K562 (cell line): Measurements from ENCODE around the gene TUT4. TPM values are rescaled to one million over a fixed set of nuclear protein-coding genes. Genes with fewer than 3 reads are reported as not detected.
A peak's percentile ranks its signal among the peaks of the same experiment; 100 is the strongest.

Experiments
- ATAC-seq: fragments of 200-7000 bp; cut with Tn5 transposase; 3 replicates; pipeline ENCODE4 v1.9.1; 2020; ENCODE audit warnings: moderate library complexity
- BruUV-seq: library from RNA; stranded (reverse); fragments of 400-500 nt; replicated peaks from 2 replicates; lab custom pipeline; 2021; lab: Mats Ljungman, UMichigan
- CTCF ChIA-PET: fragments of 300-600 bp; formaldehyde crosslinking; extraction: SDS; loops from one replicate; lab custom pipeline; 2021; ENCODE audit warnings: low intra/inter-chr PET ratio; lab: Yijun Ruan, JAX
- POLR2A ChIA-PET: fragments of 300-600, 350-650 bp; sonication (Branson Sonifier 250); formaldehyde crosslinking; extraction: SDS; loops from one replicate; lab custom pipeline; 2021; ENCODE audit warnings: antibody characterized with exemption, inconsistent platforms; lab: Yijun Ruan, JAX
- DNase-seq, 4 experiments: peaks; one replicate each; pipeline versions ENCODE4 v3.0.0 to v3.0.0-alpha.2; 2011 to 2018; ENCODE audit warnings: low spot score in 3 of 4, mixed read lengths in 3 of 4; ENCODE audit errors: extremely low read depth in 1 of 4
- FAIRE-seq: peaks from 2 replicates; lab custom pipeline; 2011; peaks lifted over from hg19 to GRCh38; lab: Jason Lieb, UNC
- H2AFZ ChIP-seq: 2 replicates; pipeline ENCODE4 v1.6.0; 2011; ENCODE audit warnings: low read depth, low read length, control low read depth, inconsistent platforms
- H3K27ac ChIP-seq: fragments of 200-600 bp; 3 replicates; pipeline ENCODE4 v1.8.0; 2011; ENCODE audit warnings: low read depth, mild to moderate bottlenecking, control low read depth, inconsistent platforms, low read length, moderate library complexity, mixed read lengths; ENCODE audit errors: extremely low read depth
- H3K27me3 ChIP-seq, 2 experiments: fragments of 300-600 bp in 1 of 2; 2 replicates in 1 of 2; 3 replicates in 1 of 2; pipeline versions ENCODE4 v1.6.0 to v1.8.0; 2011; ENCODE audit warnings: inconsistent platforms in 2 of 2, low read length in 2 of 2, mild to moderate bottlenecking in 1 of 2, mixed read lengths in 1 of 2, moderate library complexity in 1 of 2; ENCODE audit not compliant: control insufficient read depth in 2 of 2, insufficient read depth in 2 of 2
- H3K36me3 ChIP-seq: fragments of 300-600 bp; 3 replicates; pipeline ENCODE4 v1.8.0; 2011; ENCODE audit warnings: mild to moderate bottlenecking, low read length, inconsistent platforms; ENCODE audit not compliant: control insufficient read depth, insufficient read depth
- H3K4me1 ChIP-seq, 2 experiments: fragments of 200-600 bp in 1 of 2; replicated peaks in 1 of 2; 2 replicates in 1 of 2; 3 replicates in 1 of 2; pipeline versions ENCODE4 v1.5.1 to v1.8.0; 2011; ENCODE audit warnings: inconsistent platforms in 2 of 2, low read length in 2 of 2, mild to moderate bottlenecking in 1 of 2, mixed read lengths in 1 of 2, moderate library complexity in 1 of 2; ENCODE audit not compliant: control insufficient read depth in 2 of 2, insufficient read depth in 2 of 2
- H3K4me2 ChIP-seq: 2 replicates; pipeline ENCODE4 v1.6.1; 2011; ENCODE audit warnings: low read length, control low read depth, inconsistent platforms, mixed read lengths; ENCODE audit not compliant: insufficient read depth
- H3K4me3 ChIP-seq: fragments of 200-600 bp; sonication (generic), shearing (Covaris generic); 2 replicates; pipeline ENCODE4 v1.5.1; 2016; ENCODE audit warnings: control low read depth, inconsistent platforms
- H3K79me2 ChIP-seq: fragments of 200-600 bp; 3 replicates; pipeline ENCODE4 v1.8.0; 2011; ENCODE audit warnings: low read length, inconsistent platforms; ENCODE audit not compliant: control insufficient read depth, insufficient read depth
- H3K9ac ChIP-seq, 2 experiments: 2 replicates each; pipeline versions ENCODE4 v1.6.0 to v1.6.1; 2011; ENCODE audit warnings: low read depth in 2 of 2, low read length in 2 of 2, control low read depth in 1 of 2, inconsistent platforms in 1 of 2, mild to moderate bottlenecking in 1 of 2, mixed read lengths in 1 of 2; ENCODE audit not compliant: insufficient read depth in 1 of 2
- H3K9me1 ChIP-seq: one replicate; pipeline ENCODE4 v1.6.0; 2011; ENCODE audit warnings: inconsistent platforms, mild to moderate bottlenecking, low read length, moderate library complexity; ENCODE audit not compliant: control insufficient read depth, insufficient read depth
- H3K9me3 ChIP-seq: replicated peaks from 2 replicates; pipeline ENCODE4 v1.5.1; 2011; ENCODE audit warnings: low read depth, low read length, inconsistent platforms; ENCODE audit not compliant: control insufficient read depth, insufficient read depth
- H4K20me1 ChIP-seq: replicated peaks from 2 replicates; pipeline ENCODE4 v1.6.1; 2011; ENCODE audit warnings: low read length, inconsistent platforms, mixed read lengths; ENCODE audit not compliant: control insufficient read depth, insufficient read depth
- CBX1 ChIP-seq: sonication (generic); IDR thresholded peaks from 2 replicates; pipeline ENCODE4 v1.6.1; 2016; ENCODE audit warnings: antibody characterized with exemption, low read depth, mild to moderate bottlenecking
- COPS2 ChIP-seq: fragments of 450-650 bp; conservative IDR thresholded peaks from 2 replicates; pipeline ENCODE4 v1.6.1; 2016; ENCODE audit warnings: mild to moderate bottlenecking, moderate library complexity
- EP400 ChIP-seq: fragments of 450-650 bp; IDR thresholded peaks from 2 replicates; pipeline ENCODE4 v1.6.1; 2017; ENCODE audit warnings: antibody characterized with exemption, mild to moderate bottlenecking, moderate library complexity
- GTF2F1 ChIP-seq: IDR thresholded peaks from 2 replicates; pipeline ENCODE4 v1.6.1; 2011; ENCODE audit warnings: low read depth, low read length, improper control_type of control experiment
- KLF10 ChIP-seq: fragments of 250-450 bp; sonication (Bioruptor Pico); IDR thresholded peaks from 2 replicates; pipeline ENCODE4 v1.6.1; 2021; ENCODE audit warnings: matching md5 sums
- MCM3 ChIP-seq: fragments of 450-650 bp; IDR thresholded peaks from 2 replicates; pipeline ENCODE4 v1.6.1; 2016
- MTA2 ChIP-seq: fragments of 450-650 bp; IDR thresholded peaks from 2 replicates; pipeline ENCODE4 v1.6.1; 2016; ENCODE audit warnings: low read depth
- POLR2A ChIP-seq: fragments of 450-650 bp; conservative IDR thresholded peaks from 2 replicates; pipeline ENCODE4 v1.6.1; 2016
- RBM22 ChIP-seq: fragments of 200-400 bp; formaldehyde crosslinking; IDR thresholded peaks from 2 replicates; pipeline ENCODE4 v1.6.1; 2018; ENCODE audit warnings: low read length, low read depth; ENCODE audit not compliant: poor library complexity, severe bottlenecking
- SIX5 ChIP-seq, 2 experiments: IDR thresholded peaks; 2 replicates each; pipeline ENCODE4 v1.6.1; 2011; ENCODE audit warnings: low read length in 2 of 2, borderline replicate concordance in 1 of 2, low read depth in 1 of 2, mild to moderate bottlenecking in 1 of 2, moderate library complexity in 1 of 2; ENCODE audit not compliant: insufficient read depth in 1 of 2
- XRCC3 ChIP-seq: fragments of 450-650 bp; IDR thresholded peaks from 2 replicates; pipeline ENCODE4 v1.6.1; 2017; ENCODE audit warnings: mild to moderate bottlenecking, moderate library complexity
- ZNF121 ChIP-seq: sonication (generic); formaldehyde crosslinking; conservative IDR thresholded peaks from 2 replicates; pipeline ENCODE4 v1.8.0; 2022; ENCODE audit warnings: missing genetic modification reagents
- ZNF324 ChIP-seq: fragments of 250-450 bp; sonication (Bioruptor Pico); IDR thresholded peaks from 2 replicates; pipeline ENCODE4 v1.4.0; 2020; ENCODE audit warnings: mild to moderate bottlenecking
- WGBS: fragments of 100-300 bp; shearing (Covaris generic); methylation state at CpG from one replicate; pipeline ENCODE4 v1.1.6; 2016; ENCODE audit warnings: low coverage, mixed read lengths; ENCODE audit not compliant: insufficient coverage; ENCODE audit errors: missing lambda C conversion rate; 5-methylcytosine and 5-hydroxymethylcytosine counted together
- in situ Hi-C: fragments of 300-500 bp; cut with MboI; formaldehyde crosslinking; loops from 4 replicates; pipeline ENCODE4 v1.15.0; 2018; ENCODE audit warnings: inconsistent platforms, mixed read lengths
- intact Hi-C: fragments of 100-400 bp; cut with micrococcal nuclease; formaldehyde crosslinking; loops from 2 replicates; pipeline ENCODE4 v1.14.2; 2022
- polyA plus RNA-seq, 8 experiments: library from polyadenylated mRNA; depleted of rRNA in 4 of 8; stranded (reverse) in 5 of 8; unstranded in 3 of 8; fragments of >200 nt; fragmentation: Nextera tagmentation in 2 of 8; fragmentation: Illumina TruSeq in 1 of 8; extraction: Ambion mirVana in 2 of 8; extraction: Trizol in 1 of 8; gene quantifications; 2 replicates each; pipeline versions ENCODE4 v1.2.1 to v1.2.3, GENCODE V29; 2011 to 2014; ENCODE audit warnings: inconsistent platforms in 1 of 8, missing spikeins in 1 of 8
- total RNA-seq, 7 experiments: library from RNA; depleted of rRNA in 6 of 7; stranded (reverse); fragments of >200 nt in 6 of 7; fragmentation: Illumina TruSeq in 2 of 7; extraction: Trizol in 2 of 7; gene quantifications; 2 replicates each; pipeline versions ENCODE4 v1.2.1 to v1.2.3, GENCODE V29; 2011 to 2021; ENCODE audit warnings: low replicate concordance in 1 of 7
- TF ChIP-seq, protein P1 (sequence below): fragments of 450-650 bp; formaldehyde crosslinking; IDR thresholded peaks from 2 replicates; pipeline ENCODE4 v1.4.0; 2022; ENCODE audit warnings: missing genetic modification characterization
- TF ChIP-seq, protein P2 (sequence below): fragments of 450-650 bp; IDR thresholded peaks from 2 replicates; pipeline ENCODE4 v1.6.1; 2018; ENCODE audit not compliant: partially characterized antibody
- TF ChIP-seq, protein P3 (sequence below), 2 experiments: fragments of 450-650 bp in 1 of 2; sonication (generic) in 1 of 2; formaldehyde crosslinking; conservative IDR thresholded peaks; 2 replicates each; pipeline versions ENCODE4 v1.4.0 to v1.8.1; 2020 to 2022; ENCODE audit warnings: mild to moderate bottlenecking in 1 of 2, missing genetic modification reagents in 1 of 2

The TUT4 gene
- total and polyA plus RNA-seq, 9 of the 15 experiments (the other 6 are each of a cell fraction or from before 2014, with no cell fraction given), result 15.8 to 53.5 (median 36.7) TPM

DNA sequence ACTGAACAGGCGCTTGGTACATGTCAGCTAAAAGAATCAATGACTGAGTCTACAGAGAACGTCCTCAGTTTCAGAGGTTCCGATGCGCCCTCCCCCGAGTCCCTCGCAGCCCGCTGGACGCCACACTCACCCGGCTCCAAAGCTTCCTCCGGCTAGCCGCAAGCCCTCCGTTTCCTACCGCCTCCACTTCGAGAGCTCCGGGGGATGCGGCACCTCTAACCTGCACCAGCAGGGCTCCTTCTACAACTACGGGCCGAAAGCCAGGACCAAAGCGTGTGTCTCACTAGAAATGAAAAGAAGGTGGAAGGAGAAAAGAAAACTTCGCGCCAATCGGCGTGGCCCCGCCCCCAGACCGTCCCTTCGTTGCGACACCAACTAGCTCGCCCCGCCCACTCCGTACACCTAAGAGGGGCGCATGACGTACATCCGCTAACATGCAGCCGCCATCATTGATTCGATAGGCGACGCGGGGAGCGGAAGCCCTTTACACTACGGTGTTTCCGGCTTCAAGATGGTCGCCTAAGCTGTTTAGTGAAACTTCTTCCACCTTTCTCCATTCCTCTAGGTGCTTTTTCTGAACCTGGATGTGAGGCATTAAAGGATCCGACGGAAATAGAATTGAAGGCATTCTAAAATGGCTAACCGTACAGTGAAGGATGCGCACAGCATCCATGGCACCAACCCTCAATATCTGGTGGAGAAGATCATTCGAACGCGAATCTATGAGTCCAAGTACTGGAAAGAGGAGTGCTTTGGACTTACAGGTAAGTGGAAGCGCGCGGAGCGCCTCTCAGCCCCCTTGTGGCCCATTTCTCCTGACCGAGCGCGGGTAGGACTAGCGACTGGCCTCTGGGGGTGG, 148.5 kb downstream of the TUT4 start, which contains the start of the genes ORC1 and PRPF38A:
ORC1 (minus strand) TSS at position 308 of the 859 bp plus-strand sequence. CDS start 2,200 bp downstream, outside the sequence.
PRPF38A (plus strand) TSS at position 487 of the 859 bp plus-strand sequence; CDS start at position 635, 148 bp downstream.
- ChIA-PET CTCF (interaction anchor here (0.6 to 1.2 kb wide), 3 partner anchors 164 to 282 kb away, joined by 3 to 5 read pairs (median 3); no protein-coding TSS in a partner anchor), POLR2A (interaction anchor here (0.6 to 6.6 kb wide), 33 partner anchors 9 to 525 kb away, joined by 3 to 58 read pairs (median 4); partner anchors contain the start of genes CC2D1B, COA7 and ZYG11B)
- Histone ChIP-seq H3K36me3 (peaks cover 75% of the 10 kb centered on the region), H3K4me1 (peaks cover 12 to 27% of the 10 kb centered on the region in 2 experiments; a peak in 4 of 5 replicates), H3K9me3 (no peaks in the 10 kb centered on the region), H3K27ac (peak within 1 kb of the TSS; percentile 98), H3K27me3 (no peaks in the 10 kb centered on the region), H3K4me2 (peak within 1 kb of the TSS; percentile 98), H2AFZ (peak within 1 kb of the TSS; percentile 97), H3K79me2 (peaks cover 85% of the 10 kb centered on the region), H4K20me1 (peaks cover 6% of the 10 kb centered on the region; the same call in 1 of the 2 replicates), H3K4me3 (peak within 1 kb of the TSS; percentile 80), H3K9me1 (peaks cover 3% of the 10 kb centered on the region), H3K9ac (peak within 1 kb of the TSS; percentile 98 to 99)
- DNase-seq (peak; percentile 94 to 100 (median 97)), ATAC-seq (peak; percentile 90), FAIRE-seq (peak; percentile 90)
- intact Hi-C loops, result loop anchor here (5.0 kb wide), 3 partner anchors 163 to 278 kb away; no protein-coding TSS in a partner anchor
- in situ Hi-C loops, result loop anchor here (10.0 kb wide), 1 partner anchor 280 kb away; no protein-coding TSS in a partner anchor
- BruUV-seq, result TSS peak; percentile 75
- WGBS, result under 1% methylated on average over 57 of the region's 57 CpGs
- TF ChIP-seq COPS2 (no peak), KLF10 (no peak), GTF2F1 (no peak), ZNF324 (CRISPR knock-in tag) (no peak), EP400 (peak; percentile 92), XRCC3 (no peak), MCM3 (no peak), ZNF121 (no peak), POLR2A (peak; percentile 98), MTA2 (no peak), CBX1 (0 out of 2 replicates have a peak, but pooled peaks have one; percentile 15), SIX5 (IDR thresholded peaks at IDR 0.05; ENCODE audit: borderline replicate concordance in 1 of 2, insufficient read depth in 1 of 2, low read depth in 1 of 2, low read length in 2 of 2) (0 out of 4 replicates have a peak, but pooled peaks of 1 of the 2 experiments have one; percentile 6), RBM22 (no peak)
- TF ChIP-seq, protein P1, sequence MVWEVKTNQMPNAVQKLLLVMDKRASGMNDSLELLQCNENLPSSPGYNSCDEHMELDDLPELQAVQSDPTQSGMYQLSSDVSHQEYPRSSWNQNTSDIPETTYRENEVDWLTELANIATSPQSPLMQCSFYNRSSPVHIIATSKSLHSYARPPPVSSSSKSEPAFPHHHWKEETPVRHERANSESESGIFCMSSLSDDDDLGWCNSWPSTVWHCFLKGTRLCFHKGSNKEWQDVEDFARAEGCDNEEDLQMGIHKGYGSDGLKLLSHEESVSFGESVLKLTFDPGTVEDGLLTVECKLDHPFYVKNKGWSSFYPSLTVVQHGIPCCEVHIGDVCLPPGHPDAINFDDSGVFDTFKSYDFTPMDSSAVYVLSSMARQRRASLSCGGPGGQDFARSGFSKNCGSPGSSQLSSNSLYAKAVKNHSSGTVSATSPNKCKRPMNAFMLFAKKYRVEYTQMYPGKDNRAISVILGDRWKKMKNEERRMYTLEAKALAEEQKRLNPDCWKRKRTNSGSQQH, result peak; percentile 10; the same call in 1 of the 2 replicates
- TF ChIP-seq, protein P2, sequence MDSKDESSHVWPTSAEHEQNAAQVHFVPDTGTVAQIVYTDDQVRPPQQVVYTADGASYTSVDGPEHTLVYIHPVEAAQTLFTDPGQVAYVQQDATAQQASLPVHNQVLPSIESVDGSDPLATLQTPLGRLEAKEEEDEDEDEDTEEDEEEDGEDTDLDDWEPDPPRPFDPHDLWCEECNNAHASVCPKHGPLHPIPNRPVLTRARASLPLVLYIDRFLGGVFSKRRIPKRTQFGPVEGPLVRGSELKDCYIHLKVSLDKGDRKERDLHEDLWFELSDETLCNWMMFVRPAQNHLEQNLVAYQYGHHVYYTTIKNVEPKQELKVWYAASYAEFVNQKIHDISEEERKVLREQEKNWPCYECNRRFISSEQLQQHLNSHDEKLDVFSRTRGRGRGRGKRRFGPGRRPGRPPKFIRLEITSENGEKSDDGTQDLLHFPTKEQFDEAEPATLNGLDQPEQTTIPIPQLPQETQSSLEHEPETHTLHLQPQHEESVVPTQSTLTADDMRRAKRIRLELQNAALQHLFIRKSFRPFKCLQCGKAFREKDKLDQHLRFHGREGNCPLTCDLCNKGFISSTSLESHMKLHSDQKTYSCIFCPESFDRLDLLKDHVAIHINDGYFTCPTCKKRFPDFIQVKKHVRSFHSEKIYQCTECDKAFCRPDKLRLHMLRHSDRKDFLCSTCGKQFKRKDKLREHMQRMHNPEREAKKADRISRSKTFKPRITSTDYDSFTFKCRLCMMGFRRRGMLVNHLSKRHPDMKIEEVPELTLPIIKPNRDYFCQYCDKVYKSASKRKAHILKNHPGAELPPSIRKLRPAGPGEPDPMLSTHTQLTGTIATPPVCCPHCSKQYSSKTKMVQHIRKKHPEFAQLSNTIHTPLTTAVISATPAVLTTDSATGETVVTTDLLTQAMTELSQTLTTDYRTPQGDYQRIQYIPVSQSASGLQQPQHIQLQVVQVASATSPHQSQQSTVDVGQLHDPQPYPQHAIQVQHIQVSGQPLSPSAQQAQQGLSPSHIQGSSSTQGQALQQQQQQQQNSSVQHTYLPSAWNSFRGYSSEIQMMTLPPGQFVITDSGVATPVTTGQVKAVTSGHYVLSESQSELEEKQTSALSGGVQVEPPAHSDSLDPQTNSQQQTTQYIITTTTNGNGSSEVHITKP, result no peak
- TF ChIP-seq, protein P3, sequence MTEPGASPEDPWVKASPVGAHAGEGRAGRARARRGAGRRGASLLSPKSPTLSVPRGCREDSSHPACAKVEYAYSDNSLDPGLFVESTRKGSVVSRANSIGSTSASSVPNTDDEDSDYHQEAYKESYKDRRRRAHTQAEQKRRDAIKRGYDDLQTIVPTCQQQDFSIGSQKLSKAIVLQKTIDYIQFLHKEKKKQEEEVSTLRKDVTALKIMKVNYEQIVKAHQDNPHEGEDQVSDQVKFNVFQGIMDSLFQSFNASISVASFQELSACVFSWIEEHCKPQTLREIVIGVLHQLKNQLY (CRISPR knock-in tag; conservative IDR thresholded peaks at IDR 0.05), result 0 out of 4 replicates have a peak, but pooled peaks of 1 of the 2 experiments have one; percentile 28
